Kidney capillary endothelial cell (primary cell): Measurements from ENCODE around the gene ABCB4.
"Not testable (repeated sequence)": the region's sequence is repeated elsewhere in the genome, so short reads cannot be mapped to it uniquely, and the experiment has no call there.

Experiments
- DNase-seq: peaks from one replicate; pipeline ENCODE4 v3.0.0-alpha.2; 2018; ENCODE audit warnings: low spot score

Gene ABCB4

GRCh38 chr7:87474533-87475358 lies 734 bp downstream of the ABCB4 start:
- DNase-seq = peak; percentile 37

DNA sequence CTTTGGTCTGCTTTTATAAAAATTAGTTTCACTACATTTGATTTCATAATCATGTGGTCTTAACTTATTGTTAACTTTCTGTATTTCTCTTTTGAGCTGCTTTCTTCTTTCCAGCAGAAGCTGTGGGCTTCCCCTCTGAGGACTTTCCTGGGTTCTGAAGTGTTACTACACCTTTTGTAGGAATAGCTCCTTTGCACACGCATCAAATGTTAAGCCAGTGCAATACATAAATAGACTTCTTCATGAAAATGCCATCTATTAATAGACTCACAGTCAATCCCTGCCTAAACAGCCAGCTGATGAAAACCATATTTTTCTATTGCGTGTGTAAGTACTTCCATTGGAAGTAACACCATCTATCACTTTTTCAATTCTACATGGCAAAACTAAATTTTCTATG lies 1.5 kb downstream of the ABCB4 start:
- no peak for DNase-seq

DNA sequence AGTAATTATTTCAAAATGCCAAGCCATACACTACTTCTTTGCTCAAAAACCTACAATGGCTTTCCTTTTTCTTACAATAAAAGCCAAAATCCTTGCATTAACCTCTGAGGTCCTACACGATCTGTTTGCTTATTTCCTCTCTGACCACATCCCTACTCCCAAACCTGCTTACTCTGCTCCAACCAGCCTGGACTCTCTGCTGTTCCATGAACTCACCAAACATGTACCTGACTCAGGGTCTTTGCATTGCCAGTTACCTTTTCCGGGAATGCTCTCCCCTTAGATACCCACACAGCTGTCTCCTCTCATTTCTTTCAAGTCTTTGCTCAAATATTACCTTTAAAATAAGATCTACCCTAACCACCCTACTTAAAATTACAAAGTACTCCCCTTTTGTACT lies 2.3 kb downstream of the ABCB4 start:
- no peak for DNase-seq

DNA sequence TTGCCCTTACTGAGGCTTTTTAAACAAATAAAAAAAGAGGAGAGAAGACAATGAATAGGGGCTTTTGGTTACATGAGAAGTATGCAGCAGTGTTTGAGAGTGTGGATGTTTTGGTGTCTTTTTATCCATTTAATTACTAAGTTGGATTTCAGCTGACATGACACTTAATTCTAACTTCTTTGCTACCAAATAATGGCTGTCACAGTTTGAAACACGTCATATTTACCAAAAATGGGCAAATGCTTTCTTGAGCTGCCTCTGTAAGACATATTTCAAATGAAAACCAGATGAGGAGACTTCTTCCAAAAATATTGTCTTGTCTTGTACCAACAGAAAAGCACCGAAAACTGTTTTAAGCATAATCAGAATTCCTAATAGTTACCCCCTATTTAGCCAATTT lies 4.0 kb downstream of the ABCB4 start:
- no peak for DNase-seq

GRCh38 chr7:87469204-87469603 lies 6.3 kb downstream of the ABCB4 start:
- DNase-seq = not testable (repeated sequence)

DNA sequence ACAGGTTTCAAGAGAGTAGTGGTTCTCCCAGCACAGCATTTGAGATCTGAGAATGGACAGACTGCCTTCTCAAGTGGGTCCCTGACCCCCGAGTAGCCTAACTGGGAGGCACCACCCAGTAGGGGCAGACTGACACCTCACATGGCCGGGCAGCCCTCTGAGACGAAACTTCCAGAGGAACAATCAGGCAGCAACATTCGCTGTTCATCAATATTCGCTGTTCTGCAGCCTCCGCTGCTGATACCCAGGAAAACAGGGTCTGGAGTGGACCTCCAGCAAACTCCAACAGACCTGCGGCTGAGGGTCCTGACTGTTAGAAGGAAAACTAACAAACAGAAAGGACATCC lies 10.0 kb downstream of the ABCB4 start:
- DNase-seq = not testable (repeated sequence)

GRCh38 chr7:87464830-87465533 lies 10.5 kb downstream of the ABCB4 start:
- not testable (repeated sequence) for DNase-seq

GRCh38 chr7:87463982-87464381 lies 11.5 kb downstream of the ABCB4 start:
- no peak for DNase-seq

GRCh38 chr7:87460444-87460843 lies 15.0 kb downstream of the ABCB4 start:
- not testable (repeated sequence) for DNase-seq

- DNase-seq = no peak
Measured at GRCh38 chr7:87459941-87460340, 15.5 kb downstream of the ABCB4 start.

DNA sequence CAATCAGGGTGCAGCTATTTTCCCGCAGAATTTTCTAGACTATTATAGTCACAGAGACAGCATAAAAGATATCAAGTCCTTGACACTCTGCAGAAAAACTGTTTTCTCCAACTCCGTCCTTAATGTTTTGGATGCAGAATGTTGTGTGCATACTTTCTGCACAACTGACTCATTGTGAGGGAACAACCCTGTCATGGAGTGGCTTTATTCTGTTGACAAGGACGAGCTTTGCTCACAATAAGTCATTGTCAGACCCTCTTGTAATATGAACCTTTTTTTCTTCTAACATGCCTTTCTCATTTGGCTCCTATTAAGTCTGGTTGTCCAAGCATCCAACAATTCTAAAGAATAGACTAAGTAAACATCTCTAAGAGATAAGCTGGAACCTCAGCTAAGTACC lies 17.3 kb downstream of the ABCB4 start:
- no peak for DNase-seq

- DNase-seq = no peak
Measured at GRCh38 chr7:87456247-87456646, 19.2 kb downstream of the ABCB4 start.

GRCh38 chr7:87452279-87452678 lies 23.2 kb downstream of the ABCB4 start:
- no peak for DNase-seq

- no peak for DNase-seq
Measured at GRCh38 chr7:87451187-87451586, 24.3 kb downstream of the ABCB4 start.

- DNase-seq = no peak
Measured at GRCh38 chr7:87450706-87451105, 24.8 kb downstream of the ABCB4 start.

DNA sequence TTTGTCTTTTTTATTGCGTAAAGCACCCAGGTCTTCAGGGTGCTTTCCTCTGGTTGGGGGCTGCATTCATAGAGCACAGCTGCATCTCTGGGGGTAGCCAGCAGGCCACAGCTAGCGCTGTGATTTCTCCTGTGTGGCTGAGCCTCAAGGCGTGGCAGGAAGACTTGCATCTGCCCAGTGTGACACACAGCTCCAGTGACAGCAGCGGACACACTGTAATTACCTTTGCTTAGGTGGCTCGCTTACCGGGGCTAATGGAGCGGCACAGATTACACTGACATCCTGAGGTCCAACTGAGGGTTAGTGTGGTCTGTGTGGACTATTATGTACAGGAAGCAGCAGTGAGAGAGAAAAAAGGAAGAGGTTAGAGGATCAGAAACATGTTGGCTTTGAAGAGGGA lies 27.1 kb downstream of the ABCB4 start:
- DNase-seq = no peak

DNA sequence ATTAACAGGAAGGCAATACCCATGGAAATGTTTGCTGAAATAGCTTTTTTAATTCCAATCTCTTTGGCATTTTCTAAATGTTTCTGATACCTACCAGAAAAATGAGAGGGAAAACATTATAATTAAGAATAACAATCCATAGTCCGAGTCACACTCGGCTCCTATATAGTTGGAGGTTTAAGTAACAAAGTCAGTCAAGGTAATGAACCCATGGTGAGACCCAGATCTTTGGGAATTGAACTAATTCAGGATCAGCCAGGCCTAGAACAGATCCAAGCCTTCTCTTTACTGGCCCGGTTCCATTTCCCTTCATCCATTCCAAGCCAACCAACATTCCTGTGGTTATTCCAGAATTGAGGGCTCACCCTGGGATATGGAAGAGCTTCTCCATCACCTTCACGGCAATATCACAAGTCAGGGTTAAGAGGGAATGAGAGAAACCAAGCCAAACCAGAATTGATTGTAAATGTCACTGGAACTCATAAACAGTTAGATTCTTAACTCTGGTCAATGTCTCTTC lies 28.3 kb downstream of the ABCB4 start:
- DNase-seq = no peak

- DNase-seq = no peak
Measured at GRCh38 chr7:87445897-87446296, 29.6 kb downstream of the ABCB4 start.

DNA sequence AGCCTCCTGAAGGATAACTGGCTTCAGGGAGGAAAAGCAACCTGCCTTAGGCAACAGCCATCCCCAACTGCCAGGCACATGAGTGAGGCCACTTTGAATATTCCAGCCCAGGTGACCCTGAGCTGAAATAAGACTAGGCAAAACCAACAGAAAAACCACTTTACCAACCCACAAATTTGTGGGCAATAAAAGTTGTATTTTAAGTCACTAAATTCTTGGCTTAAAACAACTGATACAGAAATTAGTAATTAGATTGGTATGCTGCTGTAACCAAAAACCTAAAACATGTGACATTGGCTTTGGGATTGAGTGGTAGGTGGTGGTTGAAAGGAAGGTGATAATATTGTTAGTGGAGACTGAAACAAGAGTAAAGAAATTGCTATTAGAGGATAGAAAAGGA lies 39.9 kb downstream of the ABCB4 start:
- DNase-seq = no peak

- no peak for DNase-seq
Measured at GRCh38 chr7:87432536-87432935, 42.9 kb downstream of the ABCB4 start.

GRCh38 chr7:87427288-87427687 lies 48.2 kb downstream of the ABCB4 start:
- no peak for DNase-seq

GRCh38 chr7:87426160-87426559 lies 49.3 kb downstream of the ABCB4 start:
- DNase-seq = no peak

DNA sequence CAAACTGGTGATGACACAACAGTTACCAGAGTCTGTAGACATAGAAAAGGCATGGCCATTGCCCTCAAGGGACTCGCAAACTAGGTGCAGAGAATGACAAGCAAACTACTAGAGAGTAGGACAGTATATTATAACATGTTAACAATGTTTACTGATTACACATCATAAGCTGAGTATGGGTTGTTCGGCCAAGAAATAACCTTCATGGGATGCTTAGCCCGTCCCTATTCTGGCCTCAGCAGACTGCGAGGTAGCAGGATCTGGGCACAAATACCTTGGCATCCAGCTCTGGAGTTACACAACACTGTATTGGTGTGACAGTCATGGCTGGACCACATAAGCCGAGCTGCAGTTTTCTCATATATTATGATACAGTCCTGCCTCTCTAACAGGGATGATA lies 51.4 kb downstream of the ABCB4 start:
- DNase-seq = no peak
